Globus pallidus (tissue), 1 donor: ENCODE measurements around the gene VDR.
"Not testable (repeated sequence)": the region's sequence is repeated elsewhere in the genome, so short reads cannot be mapped to it uniquely, and the experiment has no call there.

Experiments used
- DNase-seq: peaks from one replicate; pipeline ENCODE4 v3.0.0-alpha.2; 2015; ENCODE audit warnings: low spot score

Gene VDR

DNA sequence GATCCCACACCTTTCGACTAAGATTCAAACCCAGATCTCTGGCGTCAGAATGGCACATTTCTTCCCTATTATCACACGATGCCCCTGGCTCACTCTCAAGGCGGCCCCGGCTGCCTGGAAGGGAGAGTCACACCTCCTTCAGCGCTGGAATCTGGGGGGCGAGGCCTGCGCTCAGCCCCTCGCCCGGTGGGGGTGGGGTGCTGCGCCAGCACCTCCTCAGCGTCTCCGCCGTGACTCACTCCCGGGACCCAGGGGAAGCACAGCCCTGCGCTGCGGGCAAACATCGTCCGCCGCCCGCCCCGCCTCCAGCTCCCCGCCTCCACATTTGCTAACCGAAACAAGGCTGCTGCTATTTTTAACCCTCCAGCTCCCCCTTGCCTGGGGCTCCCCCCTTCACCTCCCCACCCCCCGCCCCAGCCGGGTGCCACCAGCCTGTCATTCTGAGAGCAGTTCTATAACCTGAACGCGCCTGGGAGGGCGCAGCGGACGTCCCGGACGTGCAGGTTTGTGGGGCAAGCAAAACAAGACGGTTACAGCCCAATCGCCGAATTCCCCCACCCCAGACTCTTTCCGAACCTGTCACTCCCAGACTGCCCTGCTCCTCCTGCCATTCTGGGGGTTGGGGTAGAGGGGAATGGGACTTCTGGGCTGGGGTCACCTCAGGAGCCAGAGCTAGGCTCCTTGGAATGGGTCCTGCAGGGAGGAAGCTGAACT is 91.8 kb downstream of the VDR start:
- DNase-seq: peak; percentile 52

DNA sequence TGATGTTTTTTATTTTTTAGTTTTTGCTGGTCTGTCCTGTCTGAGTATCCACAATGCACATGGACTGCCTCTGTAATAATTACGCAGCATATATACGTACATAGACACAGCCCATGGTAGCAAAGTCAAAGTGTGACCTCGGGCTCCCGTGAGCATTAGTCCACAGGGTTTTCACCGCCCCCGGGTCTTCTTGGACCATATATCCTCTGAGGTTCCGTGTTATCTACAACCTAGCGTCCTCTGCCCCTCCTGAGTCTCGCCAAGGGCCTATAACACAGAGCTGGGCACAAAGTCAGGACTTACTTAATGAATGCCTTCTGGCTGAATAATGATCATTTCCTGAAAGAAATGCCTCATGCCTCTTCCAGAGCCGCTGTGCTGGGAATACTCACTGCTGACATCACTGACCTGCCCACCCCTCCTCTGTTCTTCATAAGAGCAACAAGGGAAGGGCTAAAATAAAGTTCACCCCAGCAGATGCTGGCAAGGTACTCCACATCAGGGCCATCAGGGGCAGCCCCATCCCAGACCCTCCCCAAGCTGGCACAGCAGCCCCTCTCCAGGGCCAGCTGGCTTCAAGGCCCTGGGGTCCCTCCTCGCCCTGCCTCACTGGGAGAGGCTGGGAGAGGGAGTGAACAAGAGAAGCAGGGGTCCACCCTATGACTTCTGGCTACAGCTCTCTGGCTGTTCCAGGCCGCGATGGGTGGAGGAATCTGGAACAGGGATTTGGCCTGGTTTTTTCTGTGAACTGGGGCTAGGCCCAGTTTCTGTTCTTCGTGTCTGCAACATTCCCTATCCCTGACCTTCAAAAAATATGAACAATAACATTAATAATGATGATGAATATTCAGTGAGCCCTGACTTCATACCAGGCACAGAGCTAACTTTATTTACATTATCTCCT is 93.0 kb downstream of the VDR start:
- no peak for DNase-seq

DNA sequence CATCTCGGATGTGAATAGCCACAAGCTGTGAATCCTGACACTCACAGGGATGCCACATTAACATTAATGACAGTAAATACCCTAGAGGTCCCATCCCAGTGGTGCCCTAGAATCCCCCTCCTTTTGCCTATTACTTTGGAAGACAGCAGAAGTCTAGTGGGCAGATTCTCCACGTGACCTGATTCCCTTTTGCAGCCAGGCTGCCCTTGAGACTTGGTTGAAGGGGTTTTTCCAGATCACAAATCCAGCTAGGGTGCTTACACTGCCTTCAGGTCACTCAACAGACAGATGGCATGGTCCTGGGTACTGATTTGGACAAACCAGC is 93.8 kb downstream of the VDR start:
- no peak for DNase-seq

DNA sequence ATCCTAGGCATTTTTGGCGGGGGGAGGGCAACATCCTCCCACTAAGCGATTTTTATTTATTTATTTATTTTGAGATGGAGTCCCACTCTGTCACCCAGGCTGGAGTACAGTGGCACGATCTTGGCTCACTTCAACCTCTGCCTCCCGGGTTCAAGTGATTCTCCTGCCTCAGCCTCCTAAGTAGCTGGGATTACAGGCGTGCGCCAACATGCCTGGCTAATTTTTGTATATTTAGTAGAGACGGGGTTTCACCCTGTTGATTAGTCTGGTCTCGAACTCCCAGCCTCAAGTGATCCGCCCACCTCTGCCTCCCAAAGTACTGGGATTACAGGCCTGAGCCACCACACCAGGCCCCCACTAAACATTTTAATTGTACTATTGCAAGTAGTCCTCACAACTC is 95.3 kb downstream of the VDR start:
- DNase-seq: not testable (repeated sequence)

DNA sequence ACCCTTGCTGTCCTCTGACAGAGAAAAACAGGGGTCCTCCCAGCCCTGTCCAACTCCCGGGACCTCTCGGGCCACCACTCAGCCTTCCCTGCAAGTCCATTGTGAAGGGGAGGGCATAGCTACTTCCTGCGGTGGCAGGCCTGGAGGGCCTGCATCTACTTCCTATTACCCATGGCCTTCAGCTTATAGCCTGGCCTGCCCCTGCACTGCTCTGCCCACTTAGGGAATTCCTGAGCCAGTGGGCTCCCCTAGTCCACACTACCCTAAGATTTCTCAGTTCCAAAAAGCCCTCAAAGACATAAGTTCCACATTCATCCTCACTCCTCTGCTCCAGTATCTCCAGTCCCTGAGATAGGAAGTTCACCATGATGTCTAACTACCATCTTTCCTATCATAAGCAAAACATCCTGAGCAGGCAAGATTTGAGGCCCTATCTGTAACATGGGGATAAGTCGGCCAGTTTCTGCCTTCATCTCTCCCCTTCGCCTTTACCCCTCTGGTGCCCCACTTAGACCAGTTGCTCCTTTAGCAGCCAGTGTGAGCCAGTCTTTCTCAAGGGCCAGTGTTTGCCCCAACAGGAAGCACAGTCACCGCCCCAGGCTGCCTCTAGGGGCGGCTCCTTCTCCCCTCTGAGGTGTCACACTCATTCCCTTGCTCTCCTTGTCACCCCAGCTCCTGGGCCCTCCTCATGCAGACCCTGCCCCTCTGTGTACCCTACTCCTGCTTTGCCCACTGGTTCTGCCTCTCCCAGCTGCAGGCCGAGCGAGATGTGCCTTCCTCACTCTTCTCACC is 96.0 kb downstream of the VDR start:
- DNase-seq: no peak

DNA sequence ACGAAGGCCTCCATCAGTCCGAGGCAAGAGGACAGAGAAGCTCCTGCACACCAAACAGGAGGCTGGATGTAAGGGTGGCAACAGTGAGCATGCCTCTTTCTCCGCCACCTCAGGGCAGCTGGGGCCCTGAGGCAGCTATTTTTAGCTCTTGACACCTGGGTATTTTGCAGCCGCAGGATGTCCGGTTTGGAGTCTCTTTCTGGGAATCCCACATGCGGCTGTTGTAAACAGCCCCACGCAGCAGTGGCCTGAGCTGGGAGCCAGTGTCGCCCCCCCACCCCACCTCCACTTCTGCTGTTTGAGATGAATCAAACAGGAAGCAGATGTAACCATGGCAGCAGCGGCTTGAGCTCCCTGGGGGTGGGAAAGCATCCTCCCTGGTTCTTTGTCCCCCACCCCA is 96.7 kb downstream of the VDR start:
- DNase-seq: no peak

DNA sequence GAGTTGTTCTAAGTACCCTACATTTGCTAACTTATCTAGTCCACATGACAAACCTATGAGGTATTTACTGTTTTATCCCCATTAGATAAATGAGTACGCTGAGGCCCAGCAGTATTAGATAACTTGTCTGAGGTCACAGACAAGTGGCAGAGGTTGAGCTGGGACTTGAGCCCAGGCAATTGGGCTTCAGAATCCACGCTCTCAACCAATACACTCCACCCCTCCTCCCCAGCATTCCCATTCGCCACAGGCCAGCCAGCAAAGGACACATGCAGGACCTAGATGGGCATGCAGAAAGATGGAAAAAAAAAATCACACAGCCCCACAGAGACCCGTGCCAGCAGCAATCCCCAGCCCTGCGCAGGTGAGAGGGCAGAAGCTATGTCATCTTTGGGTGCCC is 97.5 kb downstream of the VDR start:
- no peak for DNase-seq

DNA sequence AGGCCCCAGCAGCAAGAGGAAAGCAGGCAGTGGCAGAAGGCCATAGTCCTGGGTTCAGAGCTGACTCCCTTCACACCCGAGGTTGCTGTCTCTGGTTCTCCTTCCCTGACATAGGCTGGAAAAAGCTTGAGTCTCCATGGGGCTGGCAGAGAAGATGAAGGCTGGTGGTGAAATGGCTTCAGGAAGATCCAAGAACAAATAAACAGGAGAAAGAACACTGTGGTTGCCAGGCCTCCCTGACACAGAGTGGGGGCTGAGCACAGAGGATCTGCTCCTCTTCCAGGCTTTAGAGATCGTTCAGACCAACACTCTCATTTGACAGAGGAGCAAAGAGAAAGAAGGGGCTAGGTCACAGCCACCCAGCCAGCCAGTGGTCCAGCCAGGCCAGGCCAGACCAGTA is 99.4 kb downstream of the VDR start:
- DNase-seq: no peak

DNA sequence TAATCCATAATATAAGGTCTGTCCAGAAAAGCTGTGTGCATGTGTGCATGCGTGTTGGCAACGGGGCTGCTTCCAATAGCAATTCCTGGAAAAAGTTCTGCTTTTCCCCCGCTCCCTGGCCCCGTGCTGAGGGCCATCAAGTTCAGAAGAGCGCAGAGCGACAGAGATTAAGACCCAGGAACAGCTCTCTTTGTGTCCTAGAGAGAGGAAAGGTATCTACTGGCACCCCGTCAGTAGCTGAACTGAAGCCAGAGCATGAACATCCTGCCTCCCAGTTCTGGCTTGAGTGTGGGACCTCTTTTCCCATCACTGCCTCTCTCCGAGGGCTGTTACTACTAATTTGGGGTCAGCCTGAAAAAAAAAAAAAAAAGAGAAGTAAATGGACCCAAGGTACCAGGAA is 100.6 kb downstream of the VDR start:
- no peak for DNase-seq

DNA sequence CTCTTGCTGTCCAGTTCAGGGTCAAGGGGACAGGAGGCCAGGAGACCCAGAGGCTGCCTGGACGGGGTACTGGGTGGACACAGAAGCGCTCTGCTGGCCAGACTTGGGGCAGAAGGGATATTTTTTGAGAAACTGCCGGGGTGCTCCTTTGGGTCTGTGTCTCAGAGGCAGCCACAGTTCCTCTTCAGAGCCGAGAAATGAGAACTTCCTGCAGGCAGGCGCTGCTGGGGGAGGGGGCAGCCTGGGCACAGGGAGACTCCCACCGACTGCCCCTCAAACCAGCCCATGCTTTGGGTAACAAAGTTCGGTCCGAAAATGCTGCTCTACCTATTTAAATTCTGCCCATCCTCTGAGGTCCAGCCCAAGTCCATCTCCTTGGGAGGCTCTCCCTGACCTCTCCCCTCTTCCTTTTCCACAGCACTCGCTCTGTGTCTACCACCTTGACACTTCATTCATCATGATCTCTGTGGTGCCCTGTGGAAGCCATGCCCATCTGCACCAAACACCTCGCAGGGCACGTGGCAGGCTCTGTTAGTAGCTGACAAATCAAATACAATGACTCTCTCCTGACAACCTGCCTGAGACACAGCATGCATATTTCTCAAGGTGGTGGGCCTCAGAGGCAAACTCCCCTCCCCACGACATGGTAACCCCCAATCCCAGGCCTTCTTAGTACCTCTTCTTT is 101.5 kb downstream of the VDR start:
- DNase-seq: no peak

DNA sequence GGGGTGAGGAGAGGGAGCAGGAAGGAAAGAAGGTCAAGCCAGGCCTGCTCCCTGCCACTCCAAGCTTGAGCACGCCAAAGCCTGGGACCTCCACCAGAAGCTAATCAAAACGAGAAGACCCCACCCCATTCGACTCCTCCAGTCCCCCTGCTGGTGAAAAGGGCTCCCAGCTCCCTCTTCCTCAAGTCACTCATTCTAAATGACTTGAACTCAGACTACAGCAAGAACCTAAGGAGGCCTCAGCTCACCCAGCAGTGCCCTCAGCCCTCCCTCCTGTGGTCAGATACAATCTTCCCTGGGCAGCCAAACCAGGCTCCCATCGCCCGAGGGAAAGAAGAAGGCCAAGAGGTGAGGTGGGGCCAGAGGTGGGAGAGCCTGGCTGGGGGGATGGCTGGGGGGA is 102.5 kb downstream of the VDR start:
- DNase-seq: no peak

DNA sequence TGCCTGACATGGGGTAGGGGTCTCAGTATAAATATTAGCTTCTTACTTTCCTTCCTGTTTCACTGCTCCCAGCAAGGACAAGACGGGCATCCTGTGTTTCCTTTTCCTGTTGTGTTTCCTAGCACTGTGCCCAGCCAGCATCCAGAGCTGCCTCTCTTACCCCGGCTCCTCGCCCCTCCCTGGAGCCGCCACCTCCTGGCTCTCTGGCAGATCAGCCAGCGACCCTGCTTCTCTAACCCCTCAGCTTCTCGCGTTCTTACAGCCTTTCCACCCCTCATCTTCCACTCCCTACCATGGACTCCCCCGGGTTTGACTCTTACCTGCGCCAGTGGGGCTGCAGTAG is 102.9 kb downstream of the VDR start:
- DNase-seq: no peak

DNA sequence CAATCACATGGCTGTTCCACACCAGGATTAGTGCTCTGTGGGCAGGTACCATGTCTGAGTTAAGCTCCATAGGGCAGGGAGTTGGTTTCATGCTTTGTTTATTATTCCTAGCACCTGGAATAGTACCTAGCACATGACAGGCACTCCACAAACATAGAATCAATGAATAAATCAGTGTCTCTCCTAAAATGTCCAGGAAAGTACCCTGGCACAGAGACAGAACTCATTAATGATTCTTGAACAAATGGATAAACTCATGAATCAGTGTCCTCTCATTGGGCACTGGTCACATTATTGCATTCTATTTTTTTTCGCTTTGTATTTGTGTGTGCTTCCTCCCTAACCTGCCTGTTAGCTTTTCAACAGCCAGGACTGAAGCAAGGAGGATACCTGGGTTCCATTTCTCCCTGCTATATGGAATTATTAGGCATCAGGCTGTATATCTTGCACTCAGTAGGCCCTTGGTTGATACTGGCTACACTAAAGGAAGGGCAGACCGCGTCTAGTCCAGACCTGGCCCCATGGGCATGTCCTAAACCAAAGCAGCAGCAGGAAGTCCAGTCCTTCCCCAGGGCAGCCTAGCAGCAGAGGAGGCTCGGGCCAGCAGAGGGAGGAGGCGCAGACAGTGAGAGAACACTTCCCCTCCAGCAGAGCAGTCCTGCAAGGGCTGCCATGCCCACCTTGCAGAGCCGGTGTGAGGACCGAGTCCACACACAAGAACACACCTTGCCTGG is 103.5 kb downstream of the VDR start:
- no peak for DNase-seq

DNA sequence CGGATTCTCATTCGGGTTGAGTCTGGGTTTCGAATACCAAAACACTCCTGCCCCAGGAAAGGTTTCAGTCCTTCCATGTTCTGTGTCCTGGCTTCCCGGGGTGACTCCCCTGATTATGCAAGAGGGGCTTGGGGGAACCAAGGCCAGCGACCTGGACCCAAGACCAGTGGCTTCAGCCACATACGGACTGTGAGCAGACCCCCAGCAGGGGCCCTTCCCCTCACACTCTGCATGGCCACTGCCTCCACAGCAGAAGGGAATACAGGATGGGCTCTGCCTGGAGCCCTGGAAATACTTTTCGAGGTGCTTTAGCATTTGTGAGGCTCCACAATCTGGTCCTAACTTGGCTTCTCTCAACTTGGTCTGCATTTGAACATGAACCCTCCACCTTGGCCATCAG is 104.2 kb downstream of the VDR start:
- DNase-seq: no peak

DNA sequence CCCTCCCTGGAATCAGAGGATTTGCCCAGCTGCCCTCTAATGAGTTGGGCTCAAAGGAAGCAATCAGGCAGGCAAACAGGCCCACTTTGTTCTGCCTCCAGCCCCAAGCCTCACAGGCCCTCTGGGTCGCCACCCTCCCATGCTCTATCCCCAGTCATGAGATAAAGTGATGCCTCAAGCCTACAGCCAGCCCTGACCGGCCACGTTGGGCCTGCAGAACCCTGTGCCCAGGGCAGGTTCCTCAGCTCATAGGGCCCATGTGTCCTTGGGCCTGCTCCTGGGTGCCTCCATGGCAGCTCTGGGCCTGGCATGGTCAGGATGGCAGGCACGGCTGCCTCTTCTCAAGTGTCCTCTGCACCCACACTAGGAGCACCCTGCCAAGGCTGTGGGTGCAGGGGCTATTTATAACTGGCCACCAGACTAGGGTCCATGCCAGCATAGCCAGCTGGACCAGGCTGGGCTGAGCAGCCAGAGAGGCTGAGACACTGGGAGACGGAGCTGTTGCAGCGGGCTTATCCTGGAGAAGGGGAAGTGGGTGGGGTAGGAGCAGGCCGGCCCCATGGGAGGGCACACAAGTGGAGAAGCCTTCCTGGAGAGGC is 105.3 kb downstream of the VDR start:
- DNase-seq: peak; percentile 91

DNA sequence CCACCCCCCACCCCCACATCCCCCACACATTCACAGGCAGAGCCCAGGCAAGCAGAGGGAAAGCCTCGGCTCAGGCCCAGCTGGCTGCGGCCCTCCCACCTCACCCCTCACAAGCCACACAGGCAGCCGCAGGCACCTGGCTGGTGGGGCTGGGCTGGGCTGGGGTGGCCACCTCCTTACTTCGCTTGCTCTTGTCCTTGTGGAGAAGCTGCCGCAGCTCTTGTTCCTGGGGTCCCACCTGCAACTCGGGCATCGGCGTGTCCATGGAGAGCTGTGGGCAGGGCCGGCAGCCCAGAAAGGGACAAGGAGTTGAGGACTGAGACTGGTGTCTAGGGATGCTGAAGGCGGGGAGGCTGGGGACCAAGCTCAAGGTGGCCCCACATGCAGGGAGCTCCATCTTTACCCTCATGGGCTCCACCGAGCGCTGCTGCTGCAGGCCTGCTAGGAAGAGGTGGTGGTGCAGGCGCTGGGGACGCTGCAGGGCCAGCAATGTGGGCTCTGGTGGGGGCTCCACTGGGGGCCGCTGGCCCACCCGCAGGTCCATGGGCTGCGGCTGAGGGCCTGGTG is 106.3 kb downstream of the VDR start:
- DNase-seq: no peak

DNA sequence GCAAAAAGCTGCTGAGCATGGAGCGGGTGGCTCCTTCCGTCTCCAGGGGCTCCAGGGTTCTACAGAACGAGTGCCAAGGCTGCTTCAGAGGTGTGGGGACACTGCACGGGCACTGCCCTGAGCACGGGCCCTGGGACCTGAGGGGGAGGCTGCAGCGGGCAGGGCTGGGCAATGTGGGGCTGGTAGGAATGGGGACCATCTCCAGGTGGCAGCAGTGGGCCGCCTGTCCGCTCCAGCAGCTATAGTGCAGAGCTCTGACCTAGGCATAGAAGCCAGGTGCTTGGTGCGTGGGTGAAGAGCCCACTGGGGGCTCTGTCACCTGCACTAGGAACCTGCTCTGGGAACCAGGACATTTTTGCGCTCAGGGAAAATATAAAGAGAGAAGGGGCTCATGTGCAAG is 107.4 kb downstream of the VDR start:
- DNase-seq: no peak

DNA sequence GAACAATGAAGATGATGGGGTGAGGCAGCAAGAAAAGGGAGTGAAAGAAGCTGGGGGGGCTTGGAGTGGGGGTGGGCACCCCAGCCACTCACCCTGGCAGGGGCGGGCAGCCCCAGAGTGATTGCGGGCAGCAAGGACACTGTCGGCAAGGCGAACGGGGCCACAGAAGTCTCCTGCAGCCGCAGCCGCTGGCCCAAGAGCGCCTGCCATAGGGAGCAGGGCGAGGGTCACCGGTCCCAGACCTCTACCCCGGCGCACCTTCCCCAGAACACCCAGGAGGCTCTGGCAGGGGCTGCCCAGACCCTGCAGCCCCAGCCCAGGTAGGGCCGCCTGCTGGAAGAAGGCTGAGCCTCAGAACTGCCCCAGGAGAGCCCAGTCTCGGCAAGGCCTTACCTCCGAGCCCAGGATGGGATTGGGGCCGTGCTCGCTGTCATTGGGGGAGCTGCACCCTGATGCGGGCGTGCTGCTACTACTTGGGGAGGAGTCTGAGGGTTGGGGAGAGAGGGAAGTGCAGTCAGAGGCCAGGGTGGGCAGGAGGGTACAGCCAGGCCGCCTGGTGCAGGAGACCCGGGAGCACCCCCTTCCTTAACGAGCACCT is 108.9 kb downstream of the VDR start:
- no peak for DNase-seq

DNA sequence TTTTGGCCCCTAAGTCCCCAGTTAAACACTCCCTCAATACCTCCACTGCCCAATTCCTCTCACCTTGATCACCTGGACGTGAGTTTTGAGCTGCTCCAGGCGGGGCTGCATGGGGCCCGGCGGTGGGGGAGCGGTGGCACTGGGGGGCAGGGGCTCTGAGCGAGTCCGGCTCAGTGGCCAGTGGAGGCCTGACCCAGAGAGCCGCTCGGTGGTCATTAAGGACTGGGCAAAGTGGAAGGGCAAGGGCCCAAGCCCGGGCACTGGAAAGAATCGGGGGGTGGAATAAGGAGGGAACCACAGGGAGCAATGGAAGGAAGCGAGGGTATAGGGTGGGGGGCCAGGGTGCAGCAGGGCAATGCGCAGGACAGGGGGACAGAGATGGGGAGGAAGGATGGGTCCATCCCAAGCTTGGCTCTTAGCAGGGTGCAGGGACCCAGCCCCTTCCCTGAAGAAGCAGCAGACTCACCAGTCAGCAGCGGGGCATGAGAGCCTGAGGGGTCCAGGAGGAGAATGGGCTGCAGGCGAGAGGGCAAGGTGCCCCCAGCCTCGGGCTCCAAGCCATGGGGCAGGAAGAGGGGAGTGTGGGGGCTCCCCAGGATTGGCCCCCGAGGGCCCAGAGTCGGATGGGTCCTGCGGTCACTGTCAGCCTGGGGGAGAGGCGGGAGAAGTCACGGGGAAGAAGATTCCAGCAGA is 109.5 kb downstream of the VDR start:
- DNase-seq: no peak

DNA sequence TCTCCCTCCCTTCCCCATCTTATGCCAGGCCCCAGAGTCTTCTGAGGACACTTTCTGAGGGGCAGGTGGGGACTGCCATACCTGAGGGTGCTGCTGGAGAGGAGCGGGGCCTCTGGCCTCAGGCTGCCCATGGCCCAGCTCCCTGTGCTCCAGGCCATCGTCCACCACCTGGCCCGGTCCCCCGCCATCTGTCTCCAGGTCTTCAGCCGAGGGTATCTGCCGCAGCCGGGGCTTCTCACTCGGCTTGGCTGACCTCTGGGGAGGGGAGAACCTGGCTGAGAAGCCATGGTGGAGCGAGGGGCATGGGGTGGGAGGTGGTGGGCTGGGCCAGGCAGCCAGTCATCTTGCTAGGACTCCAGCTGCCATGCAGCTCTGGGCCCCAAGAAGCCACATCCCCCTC is 110.1 kb downstream of the VDR start:
- no peak for DNase-seq
